Measurements from ENCODE around the gene CCDC97.

DNA sequence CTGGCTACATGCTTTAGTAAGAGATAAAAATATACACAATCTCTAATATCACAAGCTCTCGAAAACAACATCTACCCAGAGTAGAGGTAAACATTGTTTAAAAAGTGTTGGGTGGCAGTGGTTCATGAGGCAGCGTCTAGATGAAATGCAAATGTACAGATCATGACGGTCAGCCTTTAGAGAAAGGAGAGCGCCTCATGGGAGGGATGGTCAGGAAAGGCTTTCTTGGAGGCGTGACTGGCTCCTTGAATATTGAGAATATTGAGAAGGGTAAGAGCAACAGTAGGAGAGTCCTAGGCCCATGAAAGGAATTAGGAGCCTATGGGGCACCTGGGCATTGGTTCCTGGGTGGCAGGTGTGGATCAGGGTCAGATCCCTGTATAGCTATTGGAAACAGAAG lies 35.2 kb upstream of the CCDC97 start:
- TF ChIP-seq ZFP30 (CRISPR knock-in tag; IDR thresholded peaks at IDR 0.05) (no peak), ZFP3 (CRISPR knock-in tag; IDR thresholded peaks at IDR 0.05) (no peak), ARNTL (CRISPR knock-in tag; IDR thresholded peaks at IDR 0.05; ENCODE audit: borderline replicate concordance, low read depth) (no peak), SNAI2 (CRISPR knock-in tag; IDR thresholded peaks at IDR 0.05) (no peak), PATZ1 (CRISPR knock-in tag; IDR thresholded peaks at IDR 0.05; ENCODE audit: borderline replicate concordance) (no peak), ZNF565 (CRISPR knock-in tag; conservative IDR thresholded peaks at IDR 0.05; ENCODE audit: low read depth) (no peak), PPARA (CRISPR knock-in tag; IDR thresholded peaks at IDR 0.05; ENCODE audit: borderline replicate concordance) (no peak), CREB5 (CRISPR knock-in tag; IDR thresholded peaks at IDR 0.05; ENCODE audit: low read depth) (no peak), CSRNP3 (CRISPR knock-in tag; IDR thresholded peaks at IDR 0.05) (no peak), TSHZ2 (CRISPR knock-in tag; IDR thresholded peaks at IDR 0.05) (no peak), RARB (CRISPR knock-in tag; IDR thresholded peaks at IDR 0.05) (no peak), GLIS3 (CRISPR knock-in tag; IDR thresholded peaks at IDR 0.05) (no peak), ESRRG (CRISPR knock-in tag; IDR thresholded peaks at IDR 0.05) (no peak), OSR1 (CRISPR knock-in tag; IDR thresholded peaks at IDR 0.05) (no peak)

All from SK-N-SH treated with all-trans-retinoic acid at 6 μM for 48 hours (cell line).